ENCODE results near the gene CNIH4.

CNIH4 gene

GRCh38 chr1:224375059-224375458 is 18.4 kb downstream of the CNIH4 start:
- TF ChIP-seq, protein P1, sequence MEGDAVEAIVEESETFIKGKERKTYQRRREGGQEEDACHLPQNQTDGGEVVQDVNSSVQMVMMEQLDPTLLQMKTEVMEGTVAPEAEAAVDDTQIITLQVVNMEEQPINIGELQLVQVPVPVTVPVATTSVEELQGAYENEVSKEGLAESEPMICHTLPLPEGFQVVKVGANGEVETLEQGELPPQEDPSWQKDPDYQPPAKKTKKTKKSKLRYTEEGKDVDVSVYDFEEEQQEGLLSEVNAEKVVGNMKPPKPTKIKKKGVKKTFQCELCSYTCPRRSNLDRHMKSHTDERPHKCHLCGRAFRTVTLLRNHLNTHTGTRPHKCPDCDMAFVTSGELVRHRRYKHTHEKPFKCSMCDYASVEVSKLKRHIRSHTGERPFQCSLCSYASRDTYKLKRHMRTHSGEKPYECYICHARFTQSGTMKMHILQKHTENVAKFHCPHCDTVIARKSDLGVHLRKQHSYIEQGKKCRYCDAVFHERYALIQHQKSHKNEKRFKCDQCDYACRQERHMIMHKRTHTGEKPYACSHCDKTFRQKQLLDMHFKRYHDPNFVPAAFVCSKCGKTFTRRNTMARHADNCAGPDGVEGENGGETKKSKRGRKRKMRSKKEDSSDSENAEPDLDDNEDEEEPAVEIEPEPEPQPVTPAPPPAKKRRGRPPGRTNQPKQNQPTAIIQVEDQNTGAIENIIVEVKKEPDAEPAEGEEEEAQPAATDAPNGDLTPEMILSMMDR (IDR thresholded peaks at IDR 0.05; ENCODE audit: insufficient read depth, low read depth, low read length, missing control alignments) = no peak
- H3K4me3 ChIP-seq (ENCODE audit: low read depth, low read length) = no peak overlapping the region
- DNase-seq (ENCODE audit: low read depth) = no peak

GRCh38 chr1:224377676-224378006 is 21.0 kb downstream of the CNIH4 start:
- no peak overlapping the region for H3K4me3 ChIP-seq (ENCODE audit: low read depth, low read length)
- TF ChIP-seq, protein P1 (IDR thresholded peaks at IDR 0.05; ENCODE audit: insufficient read depth, low read depth, low read length, missing control alignments) = no peak
- peak; percentile 77 for DNase-seq (ENCODE audit: low read depth)

GRCh38 chr1:224378855-224379631 is 22.4 kb downstream of the CNIH4 start:
- no peak overlapping the region for H3K4me3 ChIP-seq (ENCODE audit: low read depth, low read length)
- peak; percentile 48 for DNase-seq (ENCODE audit: low read depth)
- TF ChIP-seq, protein P1 (IDR thresholded peaks at IDR 0.05; ENCODE audit: insufficient read depth, low read depth, low read length, missing control alignments) = no peak

- TF ChIP-seq, protein P1 (IDR thresholded peaks at IDR 0.05; ENCODE audit: insufficient read depth, low read depth, low read length, missing control alignments) = no peak
- peak; percentile 68 for DNase-seq (ENCODE audit: low read depth)
- no peak overlapping the region; the same call in 1 of the 2 replicates for H3K4me3 ChIP-seq (ENCODE audit: low read depth, low read length)
Observed at GRCh38 chr1:224380003-224380402, 23.3 kb downstream of the CNIH4 start.

DNA sequence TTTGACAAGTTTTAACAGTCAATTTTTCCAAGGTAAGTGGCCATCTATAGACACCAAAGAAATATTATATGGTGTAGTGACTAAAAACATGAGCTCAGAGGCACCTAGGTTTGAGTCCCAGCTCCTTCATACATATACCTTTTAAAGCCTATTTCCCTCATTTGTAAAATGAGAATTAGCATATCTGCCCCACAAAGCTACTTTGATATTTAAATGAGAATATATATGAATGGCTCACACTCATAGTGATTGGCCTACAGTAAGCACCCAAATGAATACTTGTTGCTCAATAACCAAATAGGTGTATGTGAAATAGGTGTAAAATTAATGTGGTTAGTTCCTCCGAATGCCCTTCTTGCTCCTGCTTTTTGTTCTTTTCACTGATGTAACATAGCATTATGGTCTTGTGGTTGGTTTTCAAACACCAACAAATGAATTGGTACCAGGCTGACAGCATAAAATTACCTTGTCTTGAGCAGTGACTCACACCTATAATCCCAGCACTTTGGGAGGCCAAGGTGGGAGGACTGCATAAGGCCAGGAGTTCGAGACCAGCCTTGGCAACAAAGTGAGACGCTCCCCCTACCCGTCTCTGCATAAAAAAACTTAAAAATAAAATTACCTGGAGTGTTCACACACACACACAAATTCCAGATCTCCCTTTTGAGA is 25.3 kb downstream of the CNIH4 start:
- TF ChIP-seq, protein P1 (IDR thresholded peaks at IDR 0.05; ENCODE audit: insufficient read depth, low read depth, low read length, missing control alignments) = no peak
- DNase-seq (ENCODE audit: low read depth) = no peak
- no peak overlapping the region for H3K4me3 ChIP-seq (ENCODE audit: low read depth, low read length)

- no peak for DNase-seq (ENCODE audit: low read depth)
- H3K4me3 ChIP-seq (ENCODE audit: low read depth, low read length) = no peak overlapping the region
- TF ChIP-seq, protein P1 (IDR thresholded peaks at IDR 0.05; ENCODE audit: insufficient read depth, low read depth, low read length, missing control alignments) = no peak
Observed at GRCh38 chr1:224383218-224383617, 26.5 kb downstream of the CNIH4 start.

All from GM12865 (cell line).